ENCODE measurements around the gene SLC5A10.

SLC5A10 gene

DNA sequence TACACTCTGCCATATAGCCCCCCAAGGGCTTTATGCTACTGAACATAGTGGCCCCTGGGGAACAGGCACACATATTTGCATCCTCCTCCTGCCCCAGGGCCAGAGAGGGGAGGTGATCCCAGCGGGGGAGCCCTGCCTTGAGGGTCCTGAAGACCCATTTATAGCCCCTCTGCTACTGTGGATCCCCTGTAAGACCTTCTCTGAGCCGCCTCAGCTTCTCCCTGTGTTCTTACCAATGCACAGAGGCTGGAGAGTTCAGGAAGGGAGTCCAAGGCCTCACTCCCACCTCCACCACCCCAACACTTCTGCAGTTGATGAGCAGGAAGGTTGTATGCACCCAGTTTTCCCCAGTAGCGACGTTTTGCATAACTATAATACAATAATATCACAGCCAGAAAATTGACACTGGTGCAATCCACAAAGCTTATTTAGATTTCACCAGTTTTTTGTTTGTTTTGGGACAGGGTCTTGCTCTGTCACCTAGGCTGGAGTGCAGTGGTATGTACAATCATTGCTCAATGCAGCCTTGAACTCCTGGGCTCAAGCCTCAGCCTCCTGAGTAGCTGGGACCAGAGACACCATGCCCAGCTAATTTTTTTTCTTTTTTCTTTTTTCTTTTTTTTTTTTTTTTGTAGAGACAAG, 53.9 kb downstream of the SLC5A10 start:
- Histone ChIP-seq H3K4me3 (ENCODE audit: control insufficient read depth in 1 of 7, extremely low read depth in 1 of 7, insufficient read depth in 4 of 7, low read depth in 2 of 7, low read length in 6 of 7) (no peak overlapping the region), H3K27me3 (replicated peaks in 2 of 5; ENCODE audit: control insufficient read depth in 4 of 5, insufficient read depth in 5 of 5, low read length in 4 of 5) (no peaks in the 10 kb centered on the region), H3K4me1 (ENCODE audit: control extremely low read depth in 1 of 4, control insufficient read depth in 4 of 4, insufficient read depth in 4 of 4, low read length in 3 of 4) (peaks cover 0 to 39% (median 33%) of the 10 kb centered on the region in 4 experiments), H3K9me3 (ENCODE audit: control extremely low read depth in 1 of 5, control insufficient read depth in 4 of 5, insufficient read depth in 2 of 5, low read depth in 1 of 5, low read length in 4 of 5) (no peaks in the 10 kb centered on the region), H3K36me3 (ENCODE audit: control insufficient read depth in 4 of 4, insufficient read depth in 4 of 4, low read length in 3 of 4) (peaks cover 0 to 3% (median 0%) of the 10 kb centered on the region in 4 experiments), H3K27ac (ENCODE audit: insufficient read depth in 1 of 2, low read depth in 1 of 2, low read length in 2 of 2, poor library complexity in 1 of 2, severe bottlenecking in 2 of 2) (no peak overlapping the region)
- whole genome bisulfite sequencing (ENCODE audit: insufficient coverage), result 100% methylated on average over 2 of the region's 4 CpGs
- no peak for DNase-seq
- CTCF ChIA-PET, result interaction anchor here (0.8 to 1.0 kb wide), 3 partner anchors 9 to 47 kb away, joined by 3 to 4 read pairs (median 3); no protein-coding TSS in a partner anchor
- POLR2A ChIA-PET, result no interaction called here

DNA sequence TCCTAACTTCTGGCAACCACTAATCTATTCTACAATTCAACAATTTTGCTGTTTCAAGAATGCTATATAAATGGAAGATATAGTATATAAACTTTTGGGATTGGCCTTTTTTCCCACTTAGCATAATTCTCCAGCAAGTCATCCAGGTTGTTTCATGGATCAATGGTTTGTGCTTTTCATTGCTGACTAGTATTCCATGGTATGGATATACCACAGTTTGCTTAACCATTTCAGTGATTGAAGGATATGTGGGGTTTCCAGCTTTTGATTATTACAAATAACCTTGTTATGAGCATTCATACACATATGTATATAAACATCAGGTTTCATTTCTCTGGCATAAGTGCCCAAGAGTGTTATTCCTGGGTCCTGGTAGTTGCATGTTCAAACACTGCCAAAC, 54.7 kb downstream of the SLC5A10 start:
- no peak overlapping the region for H3K27ac ChIP-seq (ENCODE audit: insufficient read depth in 1 of 2, low read depth in 1 of 2, low read length in 2 of 2, poor library complexity in 1 of 2, severe bottlenecking in 2 of 2)
- DNase-seq, result no peak
- no peak overlapping the region for H3K4me3 ChIP-seq (ENCODE audit: control insufficient read depth in 1 of 7, extremely low read depth in 1 of 7, insufficient read depth in 4 of 7, low read depth in 2 of 7, low read length in 6 of 7)
- H3K9me3 ChIP-seq (ENCODE audit: control extremely low read depth in 1 of 5, control insufficient read depth in 4 of 5, insufficient read depth in 2 of 5, low read depth in 1 of 5, low read length in 4 of 5), result no peaks in the 10 kb centered on the region
- ChIA-PET POLR2A (no interaction called here), CTCF (interaction anchor here (0.8 kb wide), 1 partner anchor 47 kb away, joined by 3 read pairs; no protein-coding TSS in a partner anchor)
- H3K4me1 ChIP-seq (ENCODE audit: control extremely low read depth in 1 of 4, control insufficient read depth in 4 of 4, insufficient read depth in 4 of 4, low read length in 3 of 4), result peaks cover 0 to 31% (median 28%) of the 10 kb centered on the region in 4 experiments
- H3K36me3 ChIP-seq (ENCODE audit: control insufficient read depth in 4 of 4, insufficient read depth in 4 of 4, low read length in 3 of 4), result peaks cover 0 to 3% (median 0%) of the 10 kb centered on the region in 4 experiments
- H3K27me3 ChIP-seq (replicated peaks in 2 of 5; ENCODE audit: control insufficient read depth in 4 of 5, insufficient read depth in 5 of 5, low read length in 4 of 5), result no peaks in the 10 kb centered on the region

DNA sequence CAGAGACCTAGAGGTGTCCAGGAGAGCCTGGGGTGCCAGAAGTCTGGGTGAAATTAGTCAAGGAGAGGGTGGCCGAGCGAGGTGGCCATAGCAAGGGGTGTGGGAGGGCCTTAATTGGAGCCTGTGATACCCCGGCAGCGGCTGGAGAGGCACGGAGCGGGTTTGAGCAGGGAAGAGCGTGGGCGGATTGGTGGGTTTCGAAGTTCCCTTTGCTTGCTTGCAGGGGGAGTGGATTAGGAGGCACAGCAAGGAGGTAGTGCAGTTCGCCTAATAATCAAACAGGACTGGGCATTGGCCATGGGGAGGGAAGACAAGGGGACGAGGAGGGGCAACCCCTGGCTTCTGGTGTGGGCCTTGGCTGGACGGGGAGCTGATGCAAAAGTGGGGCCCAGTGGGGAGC, 58.0 kb downstream of the SLC5A10 start:
- H3K36me3 ChIP-seq (ENCODE audit: control insufficient read depth in 4 of 4, insufficient read depth in 4 of 4, low read length in 3 of 4), result no peaks in the 10 kb centered on the region
- H3K9me3 ChIP-seq (ENCODE audit: control extremely low read depth in 1 of 5, control insufficient read depth in 4 of 5, insufficient read depth in 2 of 5, low read depth in 1 of 5, low read length in 4 of 5), result no peaks in the 10 kb centered on the region
- no peak overlapping the region for H3K27ac ChIP-seq (ENCODE audit: insufficient read depth in 1 of 2, low read depth in 1 of 2, low read length in 2 of 2, poor library complexity in 1 of 2, severe bottlenecking in 2 of 2)
- WGBS (ENCODE audit: insufficient coverage), result 100% methylated on average over 12 of the region's 12 CpGs
- ChIA-PET CTCF (no interaction called here), POLR2A (no interaction called here)
- DNase-seq, result no peak
- peaks cover 0 to 3% (median 2%) of the 10 kb centered on the region in 4 experiments for H3K4me1 ChIP-seq (ENCODE audit: control extremely low read depth in 1 of 4, control insufficient read depth in 4 of 4, insufficient read depth in 4 of 4, low read length in 3 of 4)
- no peak overlapping the region for H3K4me3 ChIP-seq (ENCODE audit: control insufficient read depth in 1 of 7, extremely low read depth in 1 of 7, insufficient read depth in 4 of 7, low read depth in 2 of 7, low read length in 6 of 7)
- no peaks in the 10 kb centered on the region for H3K27me3 ChIP-seq (replicated peaks in 2 of 5; ENCODE audit: control insufficient read depth in 4 of 5, insufficient read depth in 5 of 5, low read length in 4 of 5)

DNA sequence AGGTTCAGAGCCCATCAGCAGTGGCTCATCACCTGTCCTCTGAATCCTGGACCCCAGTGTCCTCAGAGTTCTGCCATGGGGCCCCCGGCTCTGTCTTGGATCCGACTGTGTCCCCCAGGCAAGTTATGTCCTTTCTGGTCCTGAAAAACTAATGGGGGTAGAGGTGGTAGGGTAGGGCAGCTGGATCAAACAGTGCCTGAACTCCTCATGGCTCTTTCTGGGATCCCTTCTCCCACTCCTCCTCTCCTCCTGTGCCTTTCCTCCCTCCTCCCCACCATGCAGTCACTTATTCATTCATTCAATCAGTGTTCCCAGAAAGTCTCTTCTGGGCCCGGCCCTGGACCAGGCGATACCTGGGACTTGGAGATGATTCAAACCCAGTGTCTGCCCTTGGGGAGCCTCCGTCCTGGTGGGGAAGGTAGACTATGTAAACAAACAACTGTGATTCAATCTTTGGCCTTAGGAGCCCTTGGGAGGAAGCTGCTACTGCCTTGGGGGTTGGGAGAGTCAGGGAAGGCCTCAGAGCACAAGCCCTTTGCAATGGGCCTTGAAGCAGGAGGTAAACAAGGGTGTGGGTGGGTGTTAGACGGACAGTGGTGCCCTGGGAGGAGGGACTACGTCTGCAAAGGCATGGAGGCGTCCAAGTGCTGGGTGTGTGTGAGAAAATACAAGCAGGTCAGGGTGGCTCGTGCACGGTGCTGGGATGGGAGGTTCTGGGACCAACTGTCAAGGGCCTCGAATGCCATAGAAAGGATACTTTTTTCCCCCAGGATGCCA, 59.0 kb downstream of the SLC5A10 start:
- ChIA-PET CTCF (interaction anchor here (1.6 kb wide), 1 partner anchor 12 kb away, joined by 7 read pairs; no protein-coding TSS in a partner anchor), POLR2A (no interaction called here)
- no peaks in the 10 kb centered on the region for H3K4me1 ChIP-seq (ENCODE audit: control extremely low read depth in 1 of 4, control insufficient read depth in 4 of 4, insufficient read depth in 4 of 4, low read length in 3 of 4)
- no peaks in the 10 kb centered on the region for H3K36me3 ChIP-seq (ENCODE audit: control insufficient read depth in 4 of 4, insufficient read depth in 4 of 4, low read length in 3 of 4)
- no peak overlapping the region for H3K27ac ChIP-seq (ENCODE audit: insufficient read depth in 1 of 2, low read depth in 1 of 2, low read length in 2 of 2, poor library complexity in 1 of 2, severe bottlenecking in 2 of 2)
- DNase-seq, result no peak
- H3K27me3 ChIP-seq (replicated peaks in 2 of 5; ENCODE audit: control insufficient read depth in 4 of 5, insufficient read depth in 5 of 5, low read length in 4 of 5), result no peaks in the 10 kb centered on the region
- H3K9me3 ChIP-seq (ENCODE audit: control extremely low read depth in 1 of 5, control insufficient read depth in 4 of 5, insufficient read depth in 2 of 5, low read depth in 1 of 5, low read length in 4 of 5), result no peaks in the 10 kb centered on the region
- 73% methylated on average over 9 of the region's 11 CpGs for WGBS (ENCODE audit: insufficient coverage)
- no peak overlapping the region for H3K4me3 ChIP-seq (ENCODE audit: control insufficient read depth in 1 of 7, extremely low read depth in 1 of 7, insufficient read depth in 4 of 7, low read depth in 2 of 7, low read length in 6 of 7)

DNA sequence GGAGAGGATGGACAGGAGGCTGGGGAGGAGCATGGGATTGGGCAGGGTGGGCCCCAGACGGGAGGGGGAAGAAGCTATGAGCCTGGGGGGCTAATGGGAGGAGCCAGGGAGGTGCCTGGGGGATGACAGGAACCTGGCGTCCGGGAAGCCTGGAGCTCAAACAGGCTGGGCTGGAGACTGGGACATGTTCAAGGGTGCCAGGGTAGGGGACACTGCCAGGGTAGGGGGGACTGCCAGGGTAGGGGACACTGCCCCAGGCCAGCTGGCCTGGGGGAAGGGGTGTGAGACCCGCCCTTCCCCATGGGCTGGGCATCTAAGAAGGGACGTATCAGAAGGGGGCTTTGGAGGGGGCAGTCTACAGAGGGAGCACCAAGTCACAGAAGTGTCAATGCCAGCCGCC, 59.6 kb downstream of the SLC5A10 start:
- CTCF ChIA-PET, result interaction anchor here (1.6 kb wide), 1 partner anchor 11 kb away, joined by 7 read pairs; no protein-coding TSS in a partner anchor

DNA sequence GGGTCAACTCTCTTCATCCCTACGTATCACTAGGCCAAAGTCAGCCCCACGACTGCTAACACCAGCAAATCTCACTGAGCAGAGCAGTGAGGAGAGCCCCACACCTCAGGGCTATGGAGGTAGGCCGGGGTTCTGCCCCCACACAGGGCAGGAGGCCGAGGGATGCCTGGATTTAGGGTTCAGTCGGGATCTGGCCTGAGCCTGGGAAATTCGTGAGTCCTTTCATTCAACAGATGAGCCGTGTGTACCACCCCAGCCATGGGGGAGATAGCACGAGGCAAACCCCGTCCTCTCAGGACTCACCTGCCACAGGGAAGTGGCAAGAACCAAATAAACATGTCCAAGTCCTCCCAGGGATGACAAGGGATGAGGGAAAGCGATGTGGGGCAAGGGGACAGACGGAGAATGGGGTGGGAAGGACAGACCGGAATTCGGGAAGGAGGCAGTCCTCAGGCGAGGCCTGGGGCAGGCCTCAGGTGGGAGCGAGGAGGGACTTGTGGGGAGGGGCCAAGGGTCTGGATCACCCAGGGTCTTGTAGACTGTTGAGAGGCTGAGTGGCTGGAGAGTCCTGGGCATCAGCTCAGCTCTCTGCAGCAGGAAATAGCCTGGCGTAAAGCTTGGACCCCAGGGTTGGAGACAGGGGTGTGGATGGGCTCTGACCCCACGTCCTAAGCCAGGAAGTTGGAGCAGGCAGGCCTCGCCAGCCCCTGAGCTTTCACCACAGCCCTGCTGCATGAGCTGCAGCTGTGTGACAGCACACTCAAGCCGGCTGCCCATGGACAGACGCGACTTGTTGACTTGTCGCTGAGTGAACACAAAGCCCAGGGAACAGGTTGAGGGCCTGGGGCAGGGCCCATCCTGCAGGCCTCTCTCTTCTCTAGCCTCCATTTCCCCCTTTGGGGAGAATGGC, 60.5 kb downstream of the SLC5A10 start:
- Histone ChIP-seq H3K4me1 (ENCODE audit: control extremely low read depth in 1 of 4, control insufficient read depth in 4 of 4, insufficient read depth in 4 of 4, low read length in 3 of 4) (no peaks in the 10 kb centered on the region), H3K9me3 (ENCODE audit: control extremely low read depth in 1 of 5, control insufficient read depth in 4 of 5, insufficient read depth in 2 of 5, low read depth in 1 of 5, low read length in 4 of 5) (no peaks in the 10 kb centered on the region), H3K27me3 (replicated peaks in 2 of 5; ENCODE audit: control insufficient read depth in 4 of 5, insufficient read depth in 5 of 5, low read length in 4 of 5) (no peaks in the 10 kb centered on the region), H3K36me3 (ENCODE audit: control insufficient read depth in 4 of 4, insufficient read depth in 4 of 4, low read length in 3 of 4) (no peaks in the 10 kb centered on the region), H3K4me3 (ENCODE audit: control insufficient read depth in 1 of 7, extremely low read depth in 1 of 7, insufficient read depth in 4 of 7, low read depth in 2 of 7, low read length in 6 of 7) (no peak overlapping the region), H3K27ac (ENCODE audit: insufficient read depth in 1 of 2, low read depth in 1 of 2, low read length in 2 of 2, poor library complexity in 1 of 2, severe bottlenecking in 2 of 2) (no peak overlapping the region)
- DNase-seq, result no peak
- ChIA-PET POLR2A (no interaction called here), CTCF (interaction anchor here (1.6 to 2.7 kb wide), 2 partner anchors 10 to 51 kb away, joined by 7 to 12 read pairs; no protein-coding TSS in a partner anchor)
- WGBS (ENCODE audit: insufficient coverage), result 96% methylated on average over 15 of the region's 22 CpGs

More for the DNA sequence above, 59.6 kb downstream of the SLC5A10 start:
- Histone ChIP-seq H3K27ac (ENCODE audit: insufficient read depth in 1 of 2, low read depth in 1 of 2, low read length in 2 of 2, poor library complexity in 1 of 2, severe bottlenecking in 2 of 2) (no peak overlapping the region), H3K4me3 (ENCODE audit: control insufficient read depth in 1 of 7, extremely low read depth in 1 of 7, insufficient read depth in 4 of 7, low read depth in 2 of 7, low read length in 6 of 7) (no peak overlapping the region), H3K27me3 (replicated peaks in 2 of 5; ENCODE audit: control insufficient read depth in 4 of 5, insufficient read depth in 5 of 5, low read length in 4 of 5) (no peaks in the 10 kb centered on the region), H3K4me1 (ENCODE audit: control extremely low read depth in 1 of 4, control insufficient read depth in 4 of 4, insufficient read depth in 4 of 4, low read length in 3 of 4) (no peaks in the 10 kb centered on the region), H3K36me3 (ENCODE audit: control insufficient read depth in 4 of 4, insufficient read depth in 4 of 4, low read length in 3 of 4) (no peaks in the 10 kb centered on the region), H3K9me3 (ENCODE audit: control extremely low read depth in 1 of 5, control insufficient read depth in 4 of 5, insufficient read depth in 2 of 5, low read depth in 1 of 5, low read length in 4 of 5) (no peaks in the 10 kb centered on the region)
- 97% methylated on average over 6 of the region's 6 CpGs for WGBS (ENCODE audit: insufficient coverage)
- DNase-seq, result no peak
- POLR2A ChIA-PET, result no interaction called here

Measured in common myeloid progenitor, CD34-positive (primary cell).